Tibial artery (tissue), 4 donors: ENCODE data around the gene MUC16.

ENCODE experiments used
- DNase-seq, 2 donors: peaks; one replicate each; pipeline ENCODE4 v3.0.0-alpha.2; 2019
- H3K27ac ChIP-seq, 2 donors: fragments of 200-600 bp; sonication (generic) in 1 of 2; 1 replicate in 1 of 2; 2 replicates in 1 of 2; pipeline ENCODE4 v1.5.1; 2018 to 2019; ENCODE audit warnings: mild to moderate bottlenecking in 1 of 2
- H3K27me3 ChIP-seq, 2 donors: fragments of 200-600 bp; sonication (generic) in 1 of 2; one replicate each; pipeline versions ENCODE4 v1.5.1 to v1.6.0; 2016 to 2019
- H3K36me3 ChIP-seq, 3 donors: fragments of 200-600 bp; sonication (generic) in 2 of 3; one replicate each; pipeline ENCODE4 v1.5.1; 2016 to 2019; ENCODE audit warnings: mild to moderate bottlenecking in 2 of 3
- H3K4me1 ChIP-seq, 4 donors: fragments of 200-600 bp; sonication (generic) in 2 of 4; 1 replicate in 3 of 4; 2 replicates in 1 of 4; pipeline ENCODE4 v1.5.1; 2016 to 2019
- H3K4me3 ChIP-seq, 2 donors: fragments of 200-600 bp; sonication (generic) in 1 of 2; 1 replicate in 1 of 2; 2 replicates in 1 of 2; pipeline ENCODE4 v1.5.1; 2018 to 2019; ENCODE audit warnings: mild to moderate bottlenecking in 2 of 2
- H3K9me3 ChIP-seq, 3 donors: fragments of 200-600 bp; sonication (generic) in 1 of 3; one replicate each; pipeline ENCODE4 v1.5.1; 2016 to 2019
- CTCF ChIP-seq, 2 experiments: fragments of 200-600 bp in 1 of 2; fragments of 450-650 bp in 1 of 2; IDR thresholded peaks; one replicate each; pipeline ENCODE4 v1.5.1; 2017 to 2019; ENCODE audit warnings: antibody characterized with exemption in 2 of 2, mild to moderate bottlenecking in 1 of 2, moderate library complexity in 1 of 2
- intact Hi-C: fragments of 100-400 bp; cut with DNase I; formaldehyde crosslinking; loops from one replicate; pipeline ENCODE4 v1.15.0; 2023; ENCODE audit warnings: low total_unique reads

The MUC16 gene

GRCh38 chr19:9009431-9009830 lies 778 bp downstream of the MUC16 start:
- no peaks in the 10 kb centered on the region for H3K36me3 ChIP-seq
- H3K4me3 ChIP-seq, result no peak overlapping the region
- intact Hi-C loops, result no loop called here
- no peak for TF ChIP-seq CTCF (IDR thresholded peaks at IDR 0.05)
- H3K27me3 ChIP-seq, result peaks cover 0 to 8% of the 10 kb centered on the region in 2 donors
- no peak for DNase-seq
- H3K9me3 ChIP-seq, result peaks cover 0 to 5% (median 0%) of the 10 kb centered on the region in 3 donors
- H3K27ac ChIP-seq, result no peak overlapping the region
- H3K4me1 ChIP-seq, result no peaks in the 10 kb centered on the region

GRCh38 chr19:9008667-9009066 lies 1.5 kb downstream of the MUC16 start:
- Histone ChIP-seq H3K4me3 (no peak overlapping the region), H3K9me3 (peaks cover 0 to 2% (median 0%) of the 10 kb centered on the region in 3 donors), H3K4me1 (no peaks in the 10 kb centered on the region), H3K27me3 (peaks cover 0 to 8% of the 10 kb centered on the region in 2 donors), H3K27ac (no peak overlapping the region), H3K36me3 (no peaks in the 10 kb centered on the region)
- intact Hi-C loops, result no loop called here
- TF ChIP-seq CTCF (IDR thresholded peaks at IDR 0.05), result no peak
- no peak for DNase-seq

- Histone ChIP-seq H3K27me3 (no peaks in the 10 kb centered on the region), H3K4me3 (no peak overlapping the region), H3K4me1 (no peaks in the 10 kb centered on the region), H3K27ac (no peak overlapping the region), H3K36me3 (no peaks in the 10 kb centered on the region), H3K9me3 (peaks cover 0 to 6% (median 0%) of the 10 kb centered on the region in 3 donors)
- DNase-seq, result no peak
- intact Hi-C loops, result loop anchor here (5.0 kb wide), 1 partner anchor 161 kb away; no protein-coding TSS in a partner anchor
- no peak for TF ChIP-seq CTCF (IDR thresholded peaks at IDR 0.05)
Observed at GRCh38 chr19:9000933-9001332, 9.3 kb downstream of the MUC16 start.

- Histone ChIP-seq H3K4me3 (no peak overlapping the region), H3K27ac (no peak overlapping the region), H3K27me3 (no peaks in the 10 kb centered on the region), H3K36me3 (no peaks in the 10 kb centered on the region), H3K4me1 (no peaks in the 10 kb centered on the region), H3K9me3 (no peaks in the 10 kb centered on the region)
- intact Hi-C loops, result no loop called here
- no peak for TF ChIP-seq CTCF (IDR thresholded peaks at IDR 0.05)
- DNase-seq, result no peak
Observed at GRCh38 chr19:8988204-8988603, 22.0 kb downstream of the MUC16 start.

- DNase-seq, result no peak
- Histone ChIP-seq H3K9me3 (no peaks in the 10 kb centered on the region), H3K4me1 (no peaks in the 10 kb centered on the region), H3K27ac (no peak overlapping the region), H3K36me3 (no peaks in the 10 kb centered on the region), H3K4me3 (no peak overlapping the region), H3K27me3 (no peaks in the 10 kb centered on the region)
- no peak for TF ChIP-seq CTCF (IDR thresholded peaks at IDR 0.05)
- intact Hi-C loops, result no loop called here
Observed at GRCh38 chr19:8986296-8986695, 23.9 kb downstream of the MUC16 start.

- intact Hi-C loops, result no loop called here
- peaks cover 0 to 3% (median 0%) of the 10 kb centered on the region in 3 donors for H3K9me3 ChIP-seq
- no peak for DNase-seq
- no peaks in the 10 kb centered on the region for H3K36me3 ChIP-seq
- no peaks in the 10 kb centered on the region for H3K27me3 ChIP-seq
- TF ChIP-seq CTCF (IDR thresholded peaks at IDR 0.05), result no peak
- no peak overlapping the region for H3K27ac ChIP-seq
- H3K4me1 ChIP-seq, result no peaks in the 10 kb centered on the region
- H3K4me3 ChIP-seq, result no peak overlapping the region
Observed at GRCh38 chr19:8973501-8974091, 36.6 kb downstream of the MUC16 start.
